T-helper 22 cell (primary cell): ENCODE measurements around the gene SPC25.
"Not testable (repeated sequence)": the region's sequence is repeated elsewhere in the genome, so short reads cannot be mapped to it uniquely, and the experiment has no call there.

Experiments used
- DNase-seq: peaks from one replicate; pipeline ENCODE4 v3.0.0-alpha.2; 2020; ENCODE audit warnings: low read depth

The SPC25 gene

GRCh38 chr2:168901003-168901402 lies 10.8 kb upstream of the SPC25 start, which contains the start of gene G6PC2:
G6PC2 (plus strand) TSS chr2:168901291; CDS start chr2:168901332, 41 bp downstream.
- DNase-seq, result no peak

DNA sequence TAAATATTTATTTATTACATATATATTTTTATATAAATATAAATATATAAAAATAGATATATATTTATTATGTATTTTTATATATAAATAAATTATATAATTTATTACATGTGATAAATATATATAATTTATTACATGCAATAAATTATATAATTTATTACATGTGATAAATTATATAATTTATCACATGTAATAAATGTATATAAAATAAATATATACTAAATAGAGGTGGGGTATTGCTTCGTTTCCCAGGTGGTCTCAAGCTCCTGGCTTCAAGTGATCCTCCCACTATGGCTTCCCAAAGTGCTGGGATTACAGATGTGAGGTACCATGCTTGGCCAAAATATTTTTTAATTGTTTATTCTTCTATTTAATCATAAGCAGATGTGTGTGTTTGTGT lies 7.2 kb upstream of the SPC25 start:
- DNase-seq, result no peak

GRCh38 chr2:168896783-168897182 lies 6.6 kb upstream of the SPC25 start:
- DNase-seq, result no peak

DNA sequence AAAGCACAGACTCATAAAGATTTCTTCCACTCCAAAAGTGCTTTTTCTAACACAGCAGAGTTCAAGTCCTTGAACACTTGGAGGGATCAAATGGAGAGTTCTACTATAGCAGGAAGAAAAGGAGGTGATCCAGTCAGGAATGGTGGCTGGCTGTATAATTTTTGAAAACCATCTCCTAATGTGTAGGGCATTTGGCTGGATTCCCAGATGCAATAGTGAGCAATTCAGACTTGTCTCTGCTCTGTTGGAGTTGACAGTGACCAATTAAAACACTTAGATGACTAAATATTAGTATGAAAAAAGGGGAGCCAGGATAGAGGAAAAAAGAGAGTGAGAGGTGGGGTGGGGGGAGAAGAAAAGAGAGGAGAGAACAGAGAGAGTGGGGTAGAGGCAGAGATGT lies 5.5 kb upstream of the SPC25 start:
- no peak for DNase-seq

DNA sequence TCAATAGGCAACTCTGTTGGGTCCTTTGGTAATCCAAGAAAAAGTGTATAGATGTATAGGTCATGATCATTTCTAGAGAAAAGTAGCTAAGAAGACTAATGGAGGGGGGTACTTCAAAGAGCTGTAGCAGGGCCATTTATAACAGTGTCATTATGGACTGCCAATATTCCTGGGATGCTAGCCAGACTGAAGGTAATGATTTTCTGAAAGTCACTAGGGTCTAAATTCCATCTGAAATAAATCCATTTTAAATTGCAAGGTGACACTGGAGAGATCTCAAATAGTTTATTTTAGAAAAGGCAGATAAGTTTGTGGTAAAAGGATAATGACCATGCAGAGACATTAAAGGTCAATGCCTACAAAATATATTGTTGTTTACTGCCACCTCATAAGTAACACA lies 4.5 kb upstream of the SPC25 start:
- no peak for DNase-seq

DNA sequence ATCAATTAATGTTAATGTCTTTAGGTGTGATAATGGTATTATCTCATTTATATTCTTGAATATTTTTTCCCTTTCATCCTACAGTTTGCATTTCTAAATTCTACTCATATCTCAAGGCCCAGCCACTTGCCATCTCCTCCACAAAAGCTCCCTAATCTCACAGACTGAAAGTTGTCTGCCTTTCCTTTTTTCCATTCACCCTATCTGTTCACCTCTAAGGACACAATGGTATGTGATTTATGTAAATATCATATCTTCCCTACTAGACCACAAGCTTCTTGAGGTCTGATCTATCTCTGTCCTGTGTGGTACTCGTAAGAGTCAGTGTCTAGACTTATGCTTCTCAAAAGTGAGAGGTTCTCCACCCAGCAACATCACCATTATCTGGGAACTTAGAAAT lies 3.9 kb upstream of the SPC25 start:
- DNase-seq, result no peak

GRCh38 chr2:168892327-168892726 lies 2.1 kb upstream of the SPC25 start:
- DNase-seq, result no peak

DNA sequence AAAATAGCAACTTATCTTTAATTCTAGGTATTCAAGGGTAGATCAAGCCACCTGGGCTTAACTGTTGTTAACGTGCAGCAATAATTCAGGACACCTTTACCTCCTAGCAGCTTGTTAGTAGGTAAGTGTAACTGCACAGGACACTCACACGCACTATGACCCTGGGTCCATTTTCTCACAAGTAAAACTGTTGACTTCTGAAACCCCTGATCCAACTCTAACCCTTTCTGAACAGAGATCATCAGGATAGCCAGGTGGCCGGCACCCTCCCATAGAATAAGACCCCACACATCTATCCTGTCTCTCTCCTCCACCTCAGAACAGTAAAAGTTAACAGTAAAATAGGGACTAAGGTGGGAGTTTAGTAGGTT lies 610 bp downstream of the SPC25 start:
- no peak for DNase-seq

DNA sequence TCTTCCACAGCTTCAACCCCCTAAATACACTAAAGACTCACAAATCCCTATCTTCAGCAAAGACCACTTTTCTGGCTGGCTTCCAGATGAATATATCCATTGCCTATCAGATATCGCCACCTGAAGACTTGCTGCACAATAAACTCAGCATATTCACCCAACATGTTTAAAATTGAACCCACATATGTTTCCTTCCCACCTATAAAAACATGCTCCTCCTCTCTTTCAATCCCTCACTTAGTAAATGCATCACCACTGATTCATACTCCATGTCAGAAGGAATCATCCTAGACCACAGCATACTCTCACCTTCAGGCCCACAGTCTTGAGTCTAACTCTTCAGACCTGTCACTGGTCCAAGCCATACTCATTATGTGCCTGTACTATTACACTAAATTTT lies 5.3 kb downstream of the SPC25 start:
- DNase-seq, result no peak

DNA sequence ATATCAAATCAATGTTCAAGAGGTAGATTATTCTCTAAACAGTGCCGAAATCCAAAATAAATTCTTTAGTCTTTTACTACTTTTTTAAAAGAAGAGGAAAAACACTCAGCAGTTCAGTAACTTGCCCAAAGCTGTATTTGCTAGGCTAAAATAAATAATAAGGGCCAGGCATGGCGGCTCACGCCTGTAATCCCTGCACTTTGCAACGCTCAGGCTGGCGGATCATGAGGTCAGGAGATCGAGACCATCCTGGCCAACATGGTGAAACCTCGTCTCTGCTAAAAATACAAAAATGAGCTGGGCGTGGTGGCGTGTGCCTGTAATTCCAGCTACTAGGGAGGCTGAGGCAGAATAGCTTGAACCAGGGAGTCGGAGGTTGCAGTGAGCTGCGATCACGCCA lies 8.1 kb downstream of the SPC25 start:
- DNase-seq, result not testable (repeated sequence)

- no peak for DNase-seq
Measured at GRCh38 chr2:168874368-168875054, 15.7 kb downstream of the SPC25 start.

- not testable (repeated sequence) for DNase-seq
Measured at GRCh38 chr2:168870824-168871223, 19.4 kb downstream of the SPC25 start.

DNA sequence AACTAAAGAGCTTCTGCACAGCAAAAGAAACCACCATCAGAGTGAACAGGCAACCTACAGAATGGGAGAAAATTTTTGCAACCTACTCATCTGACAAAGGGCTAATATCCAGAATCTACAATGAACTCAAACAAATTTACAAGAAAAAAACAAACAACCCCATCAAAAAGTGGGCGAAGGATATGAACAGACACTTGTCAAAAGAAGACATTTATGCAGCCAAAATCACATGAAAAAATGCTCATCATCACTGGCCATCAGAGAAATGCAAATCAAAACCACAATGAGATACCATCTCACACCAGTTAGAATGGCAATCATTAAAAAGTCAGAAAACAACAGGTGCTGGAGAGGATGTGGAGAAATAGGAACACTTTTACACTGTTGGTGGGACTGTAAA lies 19.9 kb downstream of the SPC25 start:
- DNase-seq, result not testable (repeated sequence)

GRCh38 chr2:168867164-168867563 lies 23.1 kb downstream of the SPC25 start:
- not testable (repeated sequence) for DNase-seq

GRCh38 chr2:168858146-168858545 lies 32.1 kb downstream of the SPC25 start:
- DNase-seq, result no peak

GRCh38 chr2:168855601-168856000 lies 34.6 kb downstream of the SPC25 start:
- DNase-seq, result no peak

DNA sequence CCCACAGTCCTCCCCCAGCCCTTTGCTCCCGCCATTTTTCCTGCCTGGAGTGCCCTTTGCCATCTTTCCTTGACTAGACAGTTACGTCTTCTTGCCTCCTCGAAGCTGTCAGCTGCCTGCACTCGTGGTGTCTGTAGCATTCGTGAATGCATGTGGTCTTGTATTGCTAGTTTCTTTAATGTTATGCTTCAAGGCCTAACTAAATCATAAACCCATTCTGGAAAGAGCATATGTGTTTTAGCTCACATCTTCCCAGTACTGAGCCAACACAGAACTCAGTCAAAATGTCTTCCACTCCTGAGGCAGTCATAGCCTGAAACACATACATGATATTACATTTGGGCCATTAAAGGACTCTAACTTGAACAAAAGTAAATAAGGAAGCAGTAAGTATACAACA lies 35.6 kb downstream of the SPC25 start:
- no peak for DNase-seq

DNA sequence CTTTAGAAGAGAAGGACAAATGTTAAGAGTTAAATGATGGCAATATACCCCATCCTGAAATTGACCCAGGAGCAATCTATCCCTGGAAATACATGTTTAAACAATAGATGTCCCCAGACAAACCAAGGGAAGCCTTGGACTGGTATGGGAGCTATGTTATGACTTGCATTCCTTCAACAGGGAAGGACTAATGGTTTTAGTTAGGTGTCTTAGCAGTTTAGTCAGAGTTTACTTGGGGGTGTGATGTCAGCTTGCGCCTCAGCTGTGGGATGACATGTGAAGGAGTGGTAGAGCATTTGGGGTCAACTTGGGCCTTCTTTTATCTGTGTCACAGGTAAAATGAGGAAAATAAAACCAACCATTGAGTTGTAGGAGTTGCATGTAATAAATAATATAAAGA lies 36.8 kb downstream of the SPC25 start:
- no peak for DNase-seq

GRCh38 chr2:168852481-168852880 lies 37.7 kb downstream of the SPC25 start:
- DNase-seq, result no peak

GRCh38 chr2:168851674-168852320 lies 38.4 kb downstream of the SPC25 start:
- DNase-seq, result no peak

GRCh38 chr2:168850846-168851245 lies 39.4 kb downstream of the SPC25 start:
- DNase-seq, result no peak

- DNase-seq, result no peak
Measured at GRCh38 chr2:168849610-168850009, 40.6 kb downstream of the SPC25 start.

- no peak for DNase-seq
Measured at GRCh38 chr2:168848225-168848624, 42.0 kb downstream of the SPC25 start.

DNA sequence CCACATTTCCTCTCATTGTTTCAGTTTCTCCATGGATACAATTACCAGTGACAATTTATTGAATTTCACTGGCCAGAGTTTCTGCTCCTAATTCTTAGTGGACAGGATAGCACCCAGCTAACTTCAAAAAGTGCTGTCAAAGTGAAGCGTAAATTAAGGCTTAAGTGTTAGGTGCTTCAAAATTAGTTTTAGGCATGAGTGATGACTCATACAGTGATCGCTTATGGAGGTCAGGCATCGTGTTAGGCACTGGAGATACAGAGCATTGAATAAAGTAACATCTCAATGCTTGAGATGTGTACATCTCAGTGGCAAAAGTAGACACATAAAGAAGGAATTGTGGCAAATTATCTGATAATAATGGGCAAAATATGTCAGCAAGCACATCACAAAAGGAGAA lies 47.0 kb downstream of the SPC25 start:
- no peak for DNase-seq
